ENCODE measurements around the gene VSX1. TPM values are rescaled to one million over a fixed set of nuclear protein-coding genes. Genes with fewer than 3 reads are reported as not detected.

Gene VSX1
- total RNA-seq, 1 donor from 2014 or later = not detected

DNA sequence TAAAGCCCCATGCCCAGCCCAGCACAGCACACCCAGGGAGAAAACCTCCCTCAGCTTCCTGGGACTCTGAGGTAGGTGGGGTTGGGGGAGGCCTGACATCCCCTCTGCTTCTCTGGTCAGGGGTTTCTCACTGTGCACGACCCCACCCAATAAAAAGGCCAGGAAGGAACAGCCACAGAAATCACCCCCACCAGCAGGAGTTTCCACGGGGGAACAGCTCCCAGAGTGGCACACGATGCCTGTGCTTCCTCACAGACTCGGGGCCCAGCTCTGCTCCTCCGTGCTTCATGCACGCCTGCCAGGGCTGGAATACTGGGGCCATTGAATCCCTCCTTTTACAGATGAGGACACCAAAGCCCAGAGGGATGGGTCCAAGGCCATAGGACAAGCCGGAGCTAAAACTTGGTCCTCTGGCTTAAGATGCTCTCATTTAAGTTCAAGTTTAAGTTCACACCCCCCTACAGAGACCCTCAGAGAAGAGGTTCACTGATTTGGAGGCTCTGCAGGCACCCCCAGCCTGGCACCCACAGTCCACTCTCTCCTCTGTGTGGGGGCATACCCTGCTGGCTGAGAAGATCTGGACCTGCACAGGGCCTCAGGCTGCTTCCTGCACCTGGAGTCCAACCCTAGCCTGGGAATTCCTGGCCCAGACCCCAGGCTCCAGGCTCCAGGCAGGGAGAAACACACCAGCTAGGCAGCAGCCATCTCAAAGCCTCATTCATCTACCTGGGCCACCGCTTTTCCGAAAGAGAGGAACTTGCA lies 38.3 kb downstream of the VSX1 start:
- Mint-ChIP-seq H3K36me3 (ENCODE audit: unreplicated experiment) (no peaks in the 10 kb centered on the region), H3K9me3 (ENCODE audit: unreplicated experiment) (no peaks in the 10 kb centered on the region), H3K27ac (ENCODE audit: unreplicated experiment) (no peak overlapping the region), H3K4me3 (ENCODE audit: unreplicated experiment) (no peak overlapping the region), H3K27me3 (ENCODE audit: unreplicated experiment) (peaks cover 3% of the 10 kb centered on the region), H3K4me1 (ENCODE audit: low read depth, unreplicated experiment) (no peaks in the 10 kb centered on the region)
- DNase-seq = no peak
- TF ChIP-seq, protein P1, sequence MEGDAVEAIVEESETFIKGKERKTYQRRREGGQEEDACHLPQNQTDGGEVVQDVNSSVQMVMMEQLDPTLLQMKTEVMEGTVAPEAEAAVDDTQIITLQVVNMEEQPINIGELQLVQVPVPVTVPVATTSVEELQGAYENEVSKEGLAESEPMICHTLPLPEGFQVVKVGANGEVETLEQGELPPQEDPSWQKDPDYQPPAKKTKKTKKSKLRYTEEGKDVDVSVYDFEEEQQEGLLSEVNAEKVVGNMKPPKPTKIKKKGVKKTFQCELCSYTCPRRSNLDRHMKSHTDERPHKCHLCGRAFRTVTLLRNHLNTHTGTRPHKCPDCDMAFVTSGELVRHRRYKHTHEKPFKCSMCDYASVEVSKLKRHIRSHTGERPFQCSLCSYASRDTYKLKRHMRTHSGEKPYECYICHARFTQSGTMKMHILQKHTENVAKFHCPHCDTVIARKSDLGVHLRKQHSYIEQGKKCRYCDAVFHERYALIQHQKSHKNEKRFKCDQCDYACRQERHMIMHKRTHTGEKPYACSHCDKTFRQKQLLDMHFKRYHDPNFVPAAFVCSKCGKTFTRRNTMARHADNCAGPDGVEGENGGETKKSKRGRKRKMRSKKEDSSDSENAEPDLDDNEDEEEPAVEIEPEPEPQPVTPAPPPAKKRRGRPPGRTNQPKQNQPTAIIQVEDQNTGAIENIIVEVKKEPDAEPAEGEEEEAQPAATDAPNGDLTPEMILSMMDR (IDR thresholded peaks at IDR 0.05; ENCODE audit: partially characterized antibody, unreplicated experiment) = no peak

DNA sequence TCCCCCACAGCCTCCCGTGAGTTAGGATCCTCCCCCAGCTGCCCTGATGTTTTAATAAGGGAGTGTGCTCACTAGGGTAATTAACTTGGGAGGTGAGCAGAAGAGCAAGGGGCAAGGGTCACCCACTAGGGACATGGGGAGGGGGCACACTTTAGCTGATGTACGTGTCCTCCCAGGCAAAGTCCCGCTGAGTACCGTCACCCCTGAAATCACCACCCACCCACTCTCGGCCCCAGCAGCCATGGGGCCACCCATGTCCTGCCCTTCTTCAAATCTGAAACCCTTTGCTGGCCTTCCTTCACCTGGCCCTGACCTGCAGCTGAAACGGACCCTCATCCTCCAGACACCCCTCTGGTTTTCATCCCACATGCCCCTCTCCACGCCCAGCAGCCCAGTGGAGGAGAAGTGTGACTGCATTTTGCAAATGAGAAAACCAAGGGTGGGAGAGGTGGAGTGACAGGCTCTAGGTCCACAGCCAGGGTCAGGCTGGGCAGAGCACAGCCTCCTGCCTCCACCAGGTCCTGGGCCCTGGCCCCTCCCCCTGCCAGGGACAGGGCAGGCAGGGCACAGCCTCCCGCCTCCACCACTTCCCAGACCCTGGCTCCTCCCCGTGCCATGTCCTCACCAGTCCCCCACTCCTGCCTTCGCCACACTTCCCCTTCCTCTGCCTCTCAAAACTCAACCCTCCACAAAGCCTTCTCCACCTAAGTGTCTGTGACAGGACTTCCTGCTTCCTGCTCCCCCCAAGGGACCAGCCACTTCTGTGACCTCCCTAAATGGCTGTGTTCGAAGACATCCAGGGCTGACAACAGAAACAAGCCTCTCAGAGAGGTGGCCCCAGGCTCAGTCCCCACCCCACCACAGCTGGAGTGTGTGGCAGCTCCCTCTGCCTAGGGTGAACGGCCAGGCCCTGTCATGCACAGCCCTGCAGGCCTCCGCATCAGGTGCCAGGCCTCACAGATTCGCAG lies 39.1 kb downstream of the VSX1 start:
- H3K36me3 Mint-ChIP-seq (ENCODE audit: unreplicated experiment) = no peaks in the 10 kb centered on the region
- DNase-seq = no peak
- H3K27ac Mint-ChIP-seq (ENCODE audit: unreplicated experiment) = no peak overlapping the region
- no peaks in the 10 kb centered on the region for H3K4me1 Mint-ChIP-seq (ENCODE audit: low read depth, unreplicated experiment)
- no peak overlapping the region for H3K4me3 Mint-ChIP-seq (ENCODE audit: unreplicated experiment)
- TF ChIP-seq, protein P1 (IDR thresholded peaks at IDR 0.05; ENCODE audit: partially characterized antibody, unreplicated experiment) = no peak
- H3K27me3 Mint-ChIP-seq (ENCODE audit: unreplicated experiment) = peaks cover 3% of the 10 kb centered on the region
- H3K9me3 Mint-ChIP-seq (ENCODE audit: unreplicated experiment) = no peaks in the 10 kb centered on the region

DNA sequence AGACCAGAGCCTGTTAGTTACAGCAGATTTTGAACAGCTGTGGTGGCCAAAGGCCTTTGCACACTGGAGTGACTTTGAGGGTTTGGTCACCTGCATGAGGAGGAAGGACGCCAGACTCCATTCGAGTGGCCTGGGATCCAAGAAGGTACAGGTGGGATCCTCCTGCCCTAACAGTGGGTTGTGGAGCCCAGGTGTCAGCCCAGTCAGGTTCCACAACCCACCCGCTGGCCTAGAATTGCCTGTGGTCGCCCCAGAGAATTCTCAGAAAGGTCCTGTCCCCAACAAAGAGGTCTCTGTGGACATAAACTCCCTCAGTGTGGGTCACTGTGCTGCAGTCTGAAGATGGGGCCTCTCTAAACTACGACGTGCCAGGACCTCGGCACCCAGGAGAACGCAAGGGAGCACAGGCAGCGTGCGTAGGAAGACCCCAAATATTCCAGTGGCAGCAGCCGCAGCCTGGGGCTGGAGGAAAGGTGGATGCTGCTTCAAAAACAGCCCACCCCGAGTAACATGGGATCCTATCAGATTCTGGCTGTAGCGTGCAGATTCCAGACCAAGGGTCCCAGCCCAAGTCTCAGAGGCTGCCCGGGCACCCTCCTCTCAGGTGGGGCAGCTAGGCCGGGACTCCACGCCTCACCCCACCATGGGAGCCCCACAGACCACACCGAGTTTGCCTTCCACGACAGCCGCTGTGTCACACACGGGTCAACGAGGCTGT lies 40.0 kb downstream of the VSX1 start:
- no peaks in the 10 kb centered on the region for H3K4me1 Mint-ChIP-seq (ENCODE audit: low read depth, unreplicated experiment)
- TF ChIP-seq, protein P1 (IDR thresholded peaks at IDR 0.05; ENCODE audit: partially characterized antibody, unreplicated experiment) = no peak
- no peak overlapping the region for H3K4me3 Mint-ChIP-seq (ENCODE audit: unreplicated experiment)
- H3K27ac Mint-ChIP-seq (ENCODE audit: unreplicated experiment) = no peak overlapping the region
- peaks cover under 1% of the 10 kb centered on the region for H3K9me3 Mint-ChIP-seq (ENCODE audit: unreplicated experiment)
- DNase-seq = no peak
- H3K27me3 Mint-ChIP-seq (ENCODE audit: unreplicated experiment) = peaks cover 1% of the 10 kb centered on the region
- H3K36me3 Mint-ChIP-seq (ENCODE audit: unreplicated experiment) = no peaks in the 10 kb centered on the region

DNA sequence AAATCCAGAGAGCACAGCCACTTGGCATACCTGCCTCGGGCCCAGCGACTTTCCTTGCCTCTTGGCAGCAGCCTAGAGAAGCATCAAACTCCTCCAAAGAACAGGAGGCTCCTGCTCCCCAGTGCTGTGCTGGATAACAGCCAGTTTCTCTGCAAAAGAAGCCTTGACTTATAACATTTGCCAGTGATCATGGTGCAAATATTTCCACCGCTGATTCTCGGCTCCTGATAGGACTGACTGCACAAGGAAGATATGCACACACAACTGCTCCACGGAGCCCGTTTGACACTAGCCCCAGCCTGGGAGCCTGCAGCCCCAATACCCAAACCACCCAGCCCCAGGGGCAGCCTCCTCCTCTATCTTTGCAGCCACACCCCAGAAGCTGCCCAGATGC lies 41.5 kb downstream of the VSX1 start:
- peaks cover 3% of the 10 kb centered on the region for H3K9me3 Mint-ChIP-seq (ENCODE audit: unreplicated experiment)
- no peak overlapping the region for H3K27ac Mint-ChIP-seq (ENCODE audit: unreplicated experiment)
- H3K36me3 Mint-ChIP-seq (ENCODE audit: unreplicated experiment) = no peaks in the 10 kb centered on the region
- peaks cover 1% of the 10 kb centered on the region for H3K27me3 Mint-ChIP-seq (ENCODE audit: unreplicated experiment)
- DNase-seq = no peak
- H3K4me1 Mint-ChIP-seq (ENCODE audit: low read depth, unreplicated experiment) = no peaks in the 10 kb centered on the region
- TF ChIP-seq, protein P1 (IDR thresholded peaks at IDR 0.05; ENCODE audit: partially characterized antibody, unreplicated experiment) = no peak
- no peak overlapping the region for H3K4me3 Mint-ChIP-seq (ENCODE audit: unreplicated experiment)

Measured in glutamatergic neuron (in vitro differentiated cells).